ENCODE results near the gene ITGA5.

ITGA5 gene

GRCh38 chr12:54411391-54412241 lies 7.5 kb downstream of the ITGA5 start:
- DNase-seq = peak; percentile 37 to 61 (median 52)

DNA sequence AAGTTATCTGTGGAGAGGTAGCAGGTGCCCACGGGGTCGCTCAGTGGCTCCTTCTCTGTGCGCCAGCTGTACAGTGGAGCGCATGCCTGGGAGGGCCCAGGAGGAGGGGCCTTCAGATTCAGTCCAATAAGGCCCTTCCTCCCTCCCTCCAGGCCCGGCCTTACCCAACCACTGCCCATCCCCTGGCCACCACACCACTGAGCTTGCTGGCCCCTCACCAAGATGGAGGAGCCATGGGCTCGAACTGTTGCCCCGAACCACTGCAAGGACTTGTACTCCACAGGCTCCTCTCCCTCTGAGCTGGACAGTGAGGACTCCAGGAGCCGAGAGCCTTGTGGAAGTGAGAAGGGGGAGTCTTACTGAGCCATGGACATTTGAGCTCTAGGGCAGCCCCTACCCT lies 9.8 kb downstream of the ITGA5 start:
- DNase-seq = no peak

- no peak for DNase-seq
Measured at GRCh38 chr12:54407183-54407905, 11.7 kb downstream of the ITGA5 start.

DNA sequence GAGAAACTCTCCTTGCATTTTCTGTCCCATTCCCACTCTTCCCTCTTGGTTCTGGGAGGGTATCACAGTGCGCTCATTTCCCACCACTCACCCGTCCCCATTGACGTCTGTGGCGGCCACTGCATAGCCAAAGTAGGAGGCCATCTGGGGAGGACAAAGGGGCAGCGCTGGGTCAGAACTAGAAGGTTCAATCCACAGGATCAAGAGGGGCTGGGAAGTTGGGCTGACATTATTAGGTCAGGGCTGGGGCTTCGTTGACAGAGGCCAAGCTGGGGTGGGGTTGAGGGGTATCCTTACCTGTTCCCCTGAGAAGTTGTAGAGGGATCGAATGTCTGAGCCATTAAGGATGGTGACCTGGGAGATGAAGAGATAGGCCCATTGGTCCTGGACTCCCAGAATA lies 13.5 kb downstream of the ITGA5 start:
- no peak for DNase-seq

DNA sequence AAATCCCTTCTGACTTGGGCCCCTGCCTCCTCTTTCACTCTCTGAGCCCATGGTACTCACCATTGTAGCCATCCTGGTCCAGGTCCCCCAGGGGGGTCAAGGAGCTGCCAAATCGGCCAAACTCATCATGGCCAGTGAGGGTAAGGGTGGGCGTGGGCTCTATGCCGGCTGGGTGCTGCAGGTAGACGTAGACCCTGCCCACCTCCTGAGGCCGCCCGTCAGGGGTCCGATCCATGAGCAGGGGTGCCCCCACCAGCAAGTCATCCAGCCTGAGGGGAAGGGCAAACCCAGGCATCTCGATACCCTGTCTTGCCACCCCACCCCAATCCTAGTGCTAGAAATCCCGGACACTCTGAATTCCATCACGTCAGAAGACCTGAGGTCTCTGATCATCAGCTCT lies 14.0 kb downstream of the ITGA5 start:
- no peak for DNase-seq

DNA sequence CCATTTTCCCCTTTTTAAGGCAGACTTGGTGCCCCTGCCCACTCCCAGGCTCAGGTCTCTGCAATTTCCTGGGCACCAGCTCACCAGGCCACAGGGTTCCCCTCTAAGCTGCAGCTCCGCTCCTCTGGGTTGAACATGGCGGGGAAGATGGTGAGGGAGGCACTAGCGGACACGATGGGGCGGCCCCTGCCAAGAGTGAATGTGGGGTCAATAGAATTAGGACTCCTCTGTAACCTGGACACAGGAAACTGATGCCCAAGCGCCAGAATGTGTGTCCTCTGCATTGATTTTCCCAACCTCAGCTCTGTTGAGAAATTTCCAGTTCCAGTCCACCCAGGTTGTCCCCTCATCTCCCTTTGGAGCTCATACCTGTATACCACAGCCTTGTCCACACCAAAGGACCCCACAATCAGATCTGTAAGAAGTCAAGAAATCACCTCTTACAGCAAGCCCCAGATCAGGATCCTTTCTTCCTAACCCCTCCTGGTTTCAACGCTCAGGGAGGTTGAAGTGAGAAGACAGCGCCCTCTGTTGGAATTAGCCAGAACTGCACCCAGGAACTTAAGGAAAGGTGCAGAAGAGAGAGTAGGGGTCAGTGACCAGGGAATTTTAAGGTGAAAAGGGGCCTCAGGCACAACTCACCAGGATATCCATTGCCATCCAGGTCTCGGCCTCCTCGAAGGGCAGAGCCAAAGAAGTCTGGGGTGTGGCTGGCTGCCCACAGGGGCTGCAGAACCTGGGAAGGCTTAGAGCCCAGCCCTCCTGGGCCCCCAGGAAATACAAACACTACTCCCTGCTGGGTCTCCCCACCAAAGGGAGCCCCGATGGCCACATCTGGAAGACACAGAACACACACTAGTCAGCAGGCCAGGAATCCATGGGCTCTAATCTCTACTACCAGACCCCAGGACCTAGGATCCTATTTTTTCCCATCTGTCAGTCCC lies 14.7 kb downstream of the ITGA5 start:
- peak; percentile 15 to 77 (median 57) for DNase-seq

GRCh38 chr12:54401119-54401518 lies 17.9 kb downstream of the ITGA5 start:
- no peak for DNase-seq

DNA sequence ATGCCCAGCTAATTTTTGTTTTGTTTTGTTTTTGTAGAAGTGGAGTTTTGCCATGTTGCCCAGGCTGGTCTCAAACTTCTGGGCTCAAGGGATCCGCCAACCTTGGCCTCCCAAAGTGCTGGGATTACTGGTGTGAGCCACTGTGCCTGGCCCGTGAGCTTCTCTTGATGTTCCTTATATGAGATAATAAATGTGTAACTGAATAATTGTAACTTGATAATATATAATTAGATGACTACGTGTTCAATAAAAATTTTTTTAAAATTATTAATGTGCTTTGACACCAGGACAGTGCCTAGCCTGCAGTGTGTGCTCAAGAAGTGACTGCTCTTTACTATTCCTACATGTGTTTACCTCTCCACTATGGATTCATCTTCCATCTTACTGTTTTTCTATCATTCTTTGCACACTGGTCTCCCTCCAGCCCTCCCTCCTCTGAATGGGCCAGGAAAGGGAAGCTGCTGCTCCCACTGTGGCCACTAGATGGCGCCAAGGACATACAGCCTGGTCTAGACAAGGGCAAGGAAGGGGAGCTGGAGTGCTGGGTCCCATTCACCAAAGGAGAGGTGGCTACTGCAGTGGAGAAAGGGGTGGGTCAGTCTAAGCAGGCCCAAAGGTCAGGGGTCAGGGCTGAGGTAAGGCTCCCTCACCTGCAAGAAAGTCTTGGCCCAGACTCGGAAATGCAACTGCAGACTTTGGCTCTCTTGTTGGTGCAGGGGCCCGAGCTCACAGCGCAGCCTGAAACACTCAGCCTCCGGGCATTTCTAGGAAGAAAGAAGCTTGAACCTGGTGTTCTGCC lies 19.9 kb downstream of the ITGA5 start:
- peak; percentile 70 to 92 (median 82) for DNase-seq

GRCh38 chr12:54398218-54398617 lies 20.8 kb downstream of the ITGA5 start:
- no peak for DNase-seq

DNA sequence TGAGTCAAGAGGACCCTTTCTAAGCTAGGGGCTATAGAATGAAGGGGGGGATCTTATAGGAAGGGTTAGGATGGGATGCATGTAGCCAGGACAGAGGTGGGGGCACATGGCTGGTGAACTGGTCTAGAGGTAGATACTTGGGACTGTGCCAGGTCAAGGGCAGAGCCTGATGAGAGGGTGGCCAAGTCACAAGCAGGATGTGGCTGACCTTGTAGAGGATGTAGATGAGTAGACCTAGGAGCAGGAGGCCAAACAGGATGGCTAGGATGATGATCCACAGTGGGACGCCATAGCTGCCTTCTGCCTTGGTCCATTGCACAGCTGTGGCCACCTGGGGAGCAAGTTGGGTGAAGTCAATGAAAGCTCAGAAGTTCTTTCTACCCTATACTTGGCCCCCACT lies 21.9 kb downstream of the ITGA5 start:
- DNase-seq = no peak

DNA sequence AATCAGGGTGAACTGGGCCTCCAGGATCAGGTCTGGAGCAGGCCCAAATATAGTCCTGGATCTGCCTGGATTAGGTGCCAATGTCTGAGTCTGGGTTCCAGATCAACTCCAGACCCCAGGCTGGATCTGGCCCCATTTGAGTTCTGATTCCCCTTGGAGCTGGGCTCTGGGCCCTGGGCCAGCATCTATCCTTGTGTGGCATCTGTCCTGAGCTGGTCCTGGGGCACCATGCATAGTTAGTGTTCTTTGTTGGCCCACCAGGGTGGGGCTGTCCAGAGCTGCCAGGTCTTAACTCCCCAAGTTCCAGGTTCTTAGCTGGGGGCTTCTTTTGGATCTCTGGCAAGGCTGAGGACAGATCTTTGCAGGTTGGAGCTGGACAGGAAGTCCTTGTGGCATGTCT lies 23.5 kb downstream of the ITGA5 start:
- no peak for DNase-seq

DNA sequence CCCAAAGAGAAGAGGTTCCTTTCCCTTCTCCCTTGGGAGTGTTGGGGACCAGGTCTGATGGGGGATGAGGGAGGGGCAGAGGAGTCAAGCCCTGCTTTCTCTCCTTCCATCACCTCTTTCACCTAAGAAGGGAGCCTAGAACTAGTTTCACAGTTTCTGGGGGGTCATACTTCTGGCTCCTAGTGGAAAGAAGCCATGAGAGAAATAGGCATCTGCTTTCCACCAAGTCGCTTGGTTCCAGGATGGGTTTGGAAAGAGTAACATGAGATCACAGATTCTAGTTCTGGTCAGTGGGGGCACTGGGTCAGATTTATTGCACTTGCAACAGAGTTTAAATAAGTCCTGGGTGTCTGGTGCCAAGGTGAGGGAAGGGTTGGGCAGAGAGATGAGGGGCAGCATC lies 24.1 kb downstream of the ITGA5 start:
- no peak for DNase-seq

DNA sequence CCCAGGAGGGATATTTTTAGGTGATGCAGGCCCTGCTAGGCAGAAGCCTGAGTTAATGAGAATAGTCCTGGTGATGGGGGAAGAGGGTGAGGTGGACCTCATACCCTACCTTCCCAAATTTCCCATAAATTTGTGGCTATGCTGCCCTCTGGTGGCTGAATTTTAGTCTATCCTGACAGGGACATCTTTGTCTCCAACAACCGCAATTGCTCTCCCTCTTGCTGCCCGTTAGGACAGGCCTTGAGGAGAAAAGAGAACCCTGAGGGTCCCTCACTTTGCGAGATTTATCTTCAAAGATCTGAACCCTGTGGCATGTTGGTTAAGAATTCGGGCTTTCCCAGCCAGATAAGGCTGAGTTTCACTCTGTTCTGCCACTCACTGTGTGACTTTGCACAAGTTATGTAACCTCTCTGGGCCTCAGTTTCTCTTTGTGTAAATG lies 24.8 kb downstream of the ITGA5 start:
- DNase-seq = peak in 3 of 6 experiments; percentile 16 to 31 (median 20)

DNA sequence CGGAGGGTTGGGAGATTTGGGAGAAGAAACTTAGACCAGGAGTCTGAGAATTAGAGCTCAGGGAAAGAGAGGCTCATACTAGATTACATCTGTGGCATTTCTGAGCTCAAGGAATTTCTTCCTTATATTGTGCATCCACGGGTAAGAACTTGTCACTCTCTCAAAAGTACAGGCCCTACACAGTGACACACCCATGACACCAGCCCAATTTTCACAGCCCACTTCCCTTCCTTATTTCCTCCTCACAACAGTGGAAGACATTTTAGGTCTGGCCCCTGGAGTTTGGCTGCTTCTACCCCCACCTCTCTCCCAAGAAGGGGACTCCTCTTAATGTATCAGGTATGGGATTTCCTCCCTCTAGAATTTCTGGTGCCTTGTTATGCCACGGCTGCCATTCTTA lies 25.3 kb downstream of the ITGA5 start:
- DNase-seq = no peak

GRCh38 chr12:54393207-54393609 lies 25.9 kb downstream of the ITGA5 start:
- DNase-seq = no peak

DNA sequence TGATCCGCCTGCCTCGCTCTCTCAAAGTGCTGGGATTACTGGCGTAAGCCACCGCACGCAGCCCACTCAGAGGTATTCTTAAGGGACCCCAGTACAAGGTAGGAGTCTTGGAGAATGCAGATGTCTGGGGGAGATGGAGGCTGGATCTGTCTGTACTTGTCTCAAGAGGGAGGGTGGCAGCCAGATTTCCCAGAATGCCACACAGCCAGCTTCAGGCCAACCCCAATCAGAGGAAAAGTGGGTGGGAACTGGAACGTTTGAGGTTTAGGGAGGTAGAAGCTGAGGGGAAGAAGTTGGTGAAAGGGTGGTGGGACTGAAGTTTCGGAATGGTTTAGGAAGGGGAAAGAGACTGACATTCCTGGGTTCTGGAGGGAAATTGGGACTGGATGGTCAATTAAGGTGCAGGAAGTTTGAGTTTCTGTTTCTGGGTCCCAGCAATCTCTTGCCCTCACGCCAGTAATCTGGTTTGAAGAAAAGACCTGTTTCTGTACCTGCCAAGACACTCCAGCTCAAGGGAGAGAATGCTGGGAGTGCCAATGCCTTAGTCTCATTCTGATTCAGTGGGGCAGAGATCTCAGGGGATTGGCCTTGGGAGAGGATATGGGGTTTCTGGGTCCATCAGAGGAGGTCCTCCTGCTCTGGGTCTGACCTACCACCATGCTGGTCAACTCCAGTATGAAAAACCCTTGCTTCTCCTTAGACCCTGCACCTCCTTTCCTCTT lies 26.4 kb downstream of the ITGA5 start:
- DNase-seq = no peak

- DNase-seq = peak; percentile 30 to 78 (median 62)
Measured at GRCh38 chr12:54390668-54391551, 28.2 kb downstream of the ITGA5 start.

DNA sequence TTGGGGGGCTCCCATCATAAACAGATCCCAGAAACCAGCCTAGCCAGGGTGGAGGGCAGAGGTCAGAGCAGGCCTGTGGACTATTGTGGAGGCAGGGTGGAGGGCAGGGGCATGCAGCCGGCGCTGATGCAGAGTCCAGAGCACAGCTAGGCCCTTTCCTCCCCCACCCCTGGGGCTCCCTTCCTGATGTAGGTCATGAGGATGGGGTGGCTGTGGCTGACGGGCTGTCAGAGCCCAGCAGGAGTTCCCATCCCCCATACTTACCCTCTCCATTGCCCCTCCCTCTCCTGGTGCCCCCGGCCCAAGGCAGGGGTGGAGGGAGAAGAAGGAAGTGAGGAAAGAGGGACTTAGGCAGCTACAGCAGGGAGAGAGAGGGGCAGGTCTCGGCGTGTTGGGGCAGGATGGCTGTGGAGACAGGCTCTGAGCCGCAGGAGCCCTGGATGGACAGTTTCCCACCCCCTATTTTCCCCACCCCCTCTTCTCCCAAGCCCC lies 28.8 kb downstream of the ITGA5 start:
- DNase-seq = no peak

GRCh38 chr12:54389607-54390175 lies 29.4 kb downstream of the ITGA5 start:
- DNase-seq = no peak

GRCh38 chr12:54389134-54389508 lies 29.9 kb downstream of the ITGA5 start:
- peak in 1 of 6 experiments; percentile 8 for DNase-seq

Measured in stimulated activated naive CD4-positive, alpha-beta T cell (primary cell).